Measurements from ENCODE around the gene SYNE1. TPM values are rescaled to one million over a fixed set of nuclear protein-coding genes. Genes with fewer than 3 reads are reported as not detected.

The SYNE1 gene
- total and polyA plus RNA-seq, 7 donors, result 6.0 to 74.6 (median 16.5) TPM

DNA sequence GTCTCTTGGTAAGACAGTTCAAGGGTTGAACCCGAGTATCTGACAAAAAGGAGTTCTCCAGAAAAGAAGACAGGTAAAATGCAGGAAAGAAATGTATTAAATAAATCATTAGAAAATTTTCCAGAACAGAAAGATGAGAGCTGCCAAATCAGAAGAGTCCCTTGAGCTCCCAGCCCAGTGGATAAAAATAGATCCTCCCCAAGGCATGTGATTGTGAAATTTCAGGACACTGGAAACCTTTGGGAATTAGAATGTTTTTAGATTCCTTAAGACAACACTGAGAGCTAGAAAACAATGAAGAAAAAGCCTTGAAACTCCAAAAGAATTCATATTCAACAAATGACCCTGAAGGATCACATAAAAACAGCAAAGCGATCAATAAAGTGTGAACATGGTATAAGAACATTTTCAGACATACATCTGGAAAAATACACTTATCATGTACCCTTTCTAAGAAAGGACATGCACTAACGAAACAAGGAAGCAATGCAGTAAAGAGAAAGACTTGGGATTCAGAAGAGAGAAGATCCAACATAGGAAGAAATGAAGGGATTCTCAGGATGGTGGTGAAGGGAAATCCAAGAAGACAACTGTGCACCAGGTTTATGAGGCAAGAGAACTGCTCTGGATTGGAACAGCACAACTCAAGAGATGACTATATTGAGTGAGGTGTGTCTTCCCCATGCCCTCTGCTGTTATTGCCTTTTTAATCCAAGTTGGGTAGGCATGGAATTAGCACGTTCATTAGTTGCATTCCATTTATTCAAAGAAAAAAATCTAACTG lies 390.4 kb downstream of the SYNE1 start:
- Histone ChIP-seq H3K27me3 (ENCODE audit: insufficient read depth in 3 of 3, low read length in 2 of 3) (no peaks in the 10 kb centered on the region), H3K9me3 (no peaks in the 10 kb centered on the region), H3K36me3 (ENCODE audit: insufficient read depth in 1 of 2, low read depth in 1 of 2) (peaks cover 0 to 26% of the 10 kb centered on the region in 2 donors), H3K27ac (peak overlapping the region; percentile 61), H3K4me1 (peaks cover 43% of the 10 kb centered on the region), H3K4me3 (peak overlapping the region; percentile 33)
- DNase-seq (no peak), ATAC-seq (peak; percentile 71 to 92 (median 84))
- 46 to 62% (median 53%) methylated on average over 4 of the region's 4 CpGs for WGBS, 3 donors
- intact Hi-C loops (cut with DNase I), result no loop called here
- TF ChIP-seq, protein P1, sequence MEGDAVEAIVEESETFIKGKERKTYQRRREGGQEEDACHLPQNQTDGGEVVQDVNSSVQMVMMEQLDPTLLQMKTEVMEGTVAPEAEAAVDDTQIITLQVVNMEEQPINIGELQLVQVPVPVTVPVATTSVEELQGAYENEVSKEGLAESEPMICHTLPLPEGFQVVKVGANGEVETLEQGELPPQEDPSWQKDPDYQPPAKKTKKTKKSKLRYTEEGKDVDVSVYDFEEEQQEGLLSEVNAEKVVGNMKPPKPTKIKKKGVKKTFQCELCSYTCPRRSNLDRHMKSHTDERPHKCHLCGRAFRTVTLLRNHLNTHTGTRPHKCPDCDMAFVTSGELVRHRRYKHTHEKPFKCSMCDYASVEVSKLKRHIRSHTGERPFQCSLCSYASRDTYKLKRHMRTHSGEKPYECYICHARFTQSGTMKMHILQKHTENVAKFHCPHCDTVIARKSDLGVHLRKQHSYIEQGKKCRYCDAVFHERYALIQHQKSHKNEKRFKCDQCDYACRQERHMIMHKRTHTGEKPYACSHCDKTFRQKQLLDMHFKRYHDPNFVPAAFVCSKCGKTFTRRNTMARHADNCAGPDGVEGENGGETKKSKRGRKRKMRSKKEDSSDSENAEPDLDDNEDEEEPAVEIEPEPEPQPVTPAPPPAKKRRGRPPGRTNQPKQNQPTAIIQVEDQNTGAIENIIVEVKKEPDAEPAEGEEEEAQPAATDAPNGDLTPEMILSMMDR (IDR thresholded peaks at IDR 0.05), result no peak

- 23 to 33% (median 31%) methylated on average over 4 of the region's 4 CpGs for WGBS, 3 donors
- TF ChIP-seq, protein P1 (IDR thresholded peaks at IDR 0.05), result no peak
- intact Hi-C loops (cut with DNase I), result no loop called here
- DNase-seq, result no peak
- H3K9me3 ChIP-seq, result no peaks in the 10 kb centered on the region
- no peak overlapping the region for H3K4me3 ChIP-seq
- peaks cover 43% of the 10 kb centered on the region for H3K4me1 ChIP-seq
- H3K27me3 ChIP-seq (ENCODE audit: insufficient read depth in 3 of 3, low read length in 2 of 3), result no peaks in the 10 kb centered on the region
- H3K27ac ChIP-seq, result peak overlapping the region; percentile 48
- H3K36me3 ChIP-seq (ENCODE audit: insufficient read depth in 1 of 2, low read depth in 1 of 2), result peaks cover 8 to 41% of the 10 kb centered on the region in 2 donors
- peak; percentile 36 to 63 (median 44) for ATAC-seq
Measured at GRCh38 chr6:152244998-152245630, 392.0 kb downstream of the SYNE1 start.

DNA sequence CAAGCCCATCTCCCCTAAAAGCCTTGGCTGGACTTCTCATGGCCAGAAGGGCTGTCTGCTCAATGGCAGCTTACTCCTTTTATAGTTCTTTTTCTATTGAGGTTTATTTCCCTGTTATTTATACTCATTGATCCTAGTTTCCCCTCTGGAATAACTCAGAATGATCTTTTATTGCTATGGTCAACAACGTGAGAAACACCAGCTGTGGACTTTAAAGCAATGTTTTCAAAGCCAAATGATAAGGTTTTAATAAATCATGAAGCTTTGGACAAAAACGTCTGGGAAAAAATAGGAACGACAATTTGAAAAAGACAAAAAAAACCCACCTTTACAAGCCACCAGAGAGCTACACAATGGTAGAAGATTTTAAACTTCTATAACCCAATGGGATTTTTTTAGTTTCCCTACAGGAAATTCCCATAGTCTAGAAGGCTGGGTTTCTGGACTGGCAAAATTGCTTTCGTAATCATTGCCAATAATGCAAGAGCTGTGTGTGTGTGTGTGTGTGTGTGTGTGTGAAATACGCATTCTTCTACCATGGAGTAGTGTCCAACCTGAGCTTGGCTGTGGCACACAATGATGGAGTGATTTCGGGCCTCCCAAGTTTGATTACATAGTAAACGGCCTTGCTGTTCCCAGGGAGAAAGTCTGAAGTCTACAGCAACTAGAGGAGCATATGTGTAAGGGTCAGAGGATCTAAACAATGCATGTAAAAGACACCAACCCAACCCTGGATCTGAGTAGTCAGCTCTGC lies 396.0 kb downstream of the SYNE1 start:
- Histone ChIP-seq H3K27ac (no peak overlapping the region), H3K36me3 (ENCODE audit: insufficient read depth in 1 of 2, low read depth in 1 of 2) (peaks cover 14 to 79% of the 10 kb centered on the region in 2 donors)
- ATAC-seq, result no peak

DNA sequence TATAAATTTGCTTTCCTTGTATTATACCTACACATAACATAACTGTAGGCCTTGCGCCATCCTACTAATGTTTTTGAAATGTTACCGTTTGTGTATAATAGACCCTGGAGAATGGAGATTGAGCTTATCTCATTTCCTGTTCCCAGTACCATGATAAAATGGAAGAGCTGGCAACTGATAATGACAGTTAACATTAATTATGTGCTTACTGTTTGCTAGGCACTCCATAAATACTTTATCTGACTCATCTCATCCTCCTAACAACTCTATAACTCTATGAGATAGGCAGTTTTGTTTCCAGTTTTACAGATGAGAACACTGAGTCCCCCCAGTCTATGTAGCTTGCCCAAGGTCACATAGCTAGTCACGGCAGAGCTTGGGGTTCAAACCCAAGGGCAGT lies 396.7 kb downstream of the SYNE1 start:
- Histone ChIP-seq H3K36me3 (ENCODE audit: insufficient read depth in 1 of 2, low read depth in 1 of 2) (peaks cover 14 to 87% of the 10 kb centered on the region in 2 donors), H3K4me1 (peaks cover 9% of the 10 kb centered on the region), H3K4me3 (no peak overlapping the region), H3K27me3 (ENCODE audit: insufficient read depth in 3 of 3, low read length in 2 of 3) (no peaks in the 10 kb centered on the region), H3K27ac (no peak overlapping the region), H3K9me3 (no peaks in the 10 kb centered on the region)
- WGBS, 3 donors, result 91 to 94% (median 93%) methylated on average over 3 of the region's 3 CpGs
- no peak for ATAC-seq
- TF ChIP-seq, protein P1 (IDR thresholded peaks at IDR 0.05), result no peak
- intact Hi-C loops (cut with DNase I), result no loop called here
- no peak for DNase-seq

More for the DNA sequence above, 396.0 kb downstream of the SYNE1 start:
- Histone ChIP-seq H3K27me3 (ENCODE audit: insufficient read depth in 3 of 3, low read length in 2 of 3) (no peaks in the 10 kb centered on the region), H3K4me1 (peaks cover 17% of the 10 kb centered on the region), H3K9me3 (no peaks in the 10 kb centered on the region), H3K4me3 (no peak overlapping the region)
- 76 to 79% (median 77%) methylated on average over 7 of the region's 7 CpGs for WGBS, 3 donors
- intact Hi-C loops (cut with DNase I), result no loop called here
- TF ChIP-seq, protein P1 (IDR thresholded peaks at IDR 0.05), result no peak
- no peak for DNase-seq
